Measurements from ENCODE around the gene ADAMTS7.

DNA sequence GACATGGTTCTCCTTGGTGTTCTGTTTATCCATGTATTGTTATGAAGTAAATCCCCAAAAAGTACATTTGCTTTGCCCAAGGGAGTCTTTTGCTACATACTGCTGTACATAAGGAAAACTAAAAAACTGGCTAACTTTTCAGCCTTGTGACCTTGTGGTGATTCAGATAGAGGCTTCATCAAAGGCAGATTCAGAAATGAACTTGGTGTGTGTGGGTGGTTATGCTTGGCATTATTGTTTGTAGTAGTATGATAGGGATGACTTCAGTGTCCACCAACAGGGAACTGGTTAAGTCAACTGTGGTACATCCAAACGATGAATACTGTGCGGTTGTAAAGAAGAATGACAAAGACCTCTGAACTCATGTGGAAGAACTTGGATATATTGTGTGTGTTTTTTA lies 94.6 kb downstream of the ADAMTS7 start:
- TF ChIP-seq JUNB (IDR thresholded peaks at IDR 0.05), result no peak
- no peak for TF ChIP-seq KDM1A (IDR thresholded peaks at IDR 0.05; ENCODE audit: low read depth)

Measured in A549 (cell line).